Mucosa of descending colon (tissue), 3 donors: ENCODE results near the gene NFIB. TPM values are rescaled to one million over a fixed set of nuclear protein-coding genes. Genes with fewer than 3 reads are reported as not detected.
A peak's percentile ranks its signal among the peaks of the same experiment; 100 is the strongest.

Experiments used
- ATAC-seq: fragments of 200-7000 bp; cut with Tn5 transposase; one replicate; pipeline ENCODE4 v1.9.1; 2020; ENCODE audit warnings: mild to moderate bottlenecking, moderate library complexity
- DNase-seq, 3 donors: peaks; one replicate each; pipeline ENCODE4 v3.0.0-alpha.2; 2020
- H3K36me3 ChIP-seq: fragments of 200-600 bp; one replicate; pipeline ENCODE4 v1.8.0; 2021; ENCODE audit warnings: low read depth, mild to moderate bottlenecking
- H3K4me1 ChIP-seq: fragments of 200-600 bp; one replicate; pipeline ENCODE4 v1.8.0; 2021; ENCODE audit warnings: low read depth, mild to moderate bottlenecking
- H3K4me3 ChIP-seq: fragments of 200-600 bp; one replicate; pipeline ENCODE4 v1.8.0; 2021; ENCODE audit warnings: mild to moderate bottlenecking
- H3K9me3 ChIP-seq: fragments of 200-600 bp; one replicate; pipeline ENCODE4 v1.8.0; 2021; ENCODE audit warnings: mild to moderate bottlenecking
- CTCF ChIP-seq: fragments of 200-600 bp; IDR thresholded peaks from one replicate; pipeline ENCODE4 v1.8.0; 2022; ENCODE audit warnings: antibody characterized with exemption, mild to moderate bottlenecking
- intact Hi-C, 2 donors: fragments of 100-400 bp; cut with DNase I in 1 of 2; cut with micrococcal nuclease in 1 of 2; formaldehyde crosslinking; loops; one replicate each; pipeline versions ENCODE4 v1.11.0 to v1.11.1; 2022; cut with DNase I, micrococcal nuclease
- total RNA-seq, 3 donors: library from RNA; stranded (reverse); fragmentation: NEBNext Ultra II Directional in 2 of 3; extraction: Animal tissue kit (Norgen Biotek cat#: 25700) in 2 of 3; gene quantifications; one replicate each; pipeline versions ENCODE4 v1.2.1 to v1.2.4, GENCODE V29; 2021 to 2023
- donor health status: DM: no; HTN: no; CAD: no; lungs with moderate emphysema.
- donor health status: DM: no; HTN: no; CAD: no.
- donor health status: DM: no; HTN: yes; CAD: no.

Gene NFIB
- total RNA-seq, 3 donors from 2014 or later: 59.7 to 85.5 (median 62.6) TPM

GRCh38 chr9:14222149-14222835 is 91.6 kb downstream of the NFIB start:
- no peaks in the 10 kb centered on the region for H3K9me3 ChIP-seq
- no peaks in the 10 kb centered on the region for H3K36me3 ChIP-seq
- TF ChIP-seq CTCF: no peak
- ATAC-seq (no peak), DNase-seq (no peak)
- no peaks in the 10 kb centered on the region for H3K4me1 ChIP-seq
- intact Hi-C loops: no loop called here
- no peak overlapping the region for H3K4me3 ChIP-seq

DNA sequence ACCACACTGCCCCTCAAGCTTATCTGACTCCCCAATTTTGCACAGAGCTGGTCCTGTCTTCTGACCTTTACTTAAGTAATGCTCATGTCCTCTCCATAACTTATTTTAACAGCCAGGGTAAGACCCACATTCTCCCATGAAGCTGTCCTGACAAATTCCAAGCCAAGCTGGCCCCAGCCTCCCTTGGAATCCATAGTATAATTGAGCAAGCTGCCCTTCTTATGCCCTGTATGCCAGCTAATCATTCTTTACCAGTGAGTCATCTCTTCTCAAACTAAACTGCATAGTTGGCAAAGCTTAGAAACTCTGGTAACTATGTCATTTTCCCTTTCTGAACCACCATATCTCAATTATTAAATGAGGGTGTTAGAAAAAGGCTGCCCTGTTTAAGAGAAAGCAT is 92.4 kb downstream of the NFIB start:
- Histone ChIP-seq H3K36me3 (no peaks in the 10 kb centered on the region), H3K4me3 (no peak overlapping the region), H3K4me1 (no peaks in the 10 kb centered on the region), H3K9me3 (no peaks in the 10 kb centered on the region)
- intact Hi-C loops: no loop called here
- no peak for TF ChIP-seq CTCF
- no peak for DNase-seq
- ATAC-seq: peak; percentile 60

GRCh38 chr9:14221119-14221518 is 92.8 kb downstream of the NFIB start:
- Histone ChIP-seq H3K4me1 (no peaks in the 10 kb centered on the region), H3K9me3 (no peaks in the 10 kb centered on the region), H3K4me3 (no peak overlapping the region), H3K36me3 (no peaks in the 10 kb centered on the region)
- intact Hi-C loops: no loop called here
- TF ChIP-seq CTCF: no peak
- DNase-seq: no peak
- ATAC-seq: no peak

- Histone ChIP-seq H3K36me3 (no peaks in the 10 kb centered on the region), H3K4me3 (no peak overlapping the region), H3K4me1 (no peaks in the 10 kb centered on the region), H3K9me3 (no peaks in the 10 kb centered on the region)
- TF ChIP-seq CTCF: no peak
- DNase-seq (no peak), ATAC-seq (no peak)
- intact Hi-C loops: no loop called here
These were observed 93.7 kb downstream of the NFIB start for GRCh38 chr9:14220256-14220655.

DNA sequence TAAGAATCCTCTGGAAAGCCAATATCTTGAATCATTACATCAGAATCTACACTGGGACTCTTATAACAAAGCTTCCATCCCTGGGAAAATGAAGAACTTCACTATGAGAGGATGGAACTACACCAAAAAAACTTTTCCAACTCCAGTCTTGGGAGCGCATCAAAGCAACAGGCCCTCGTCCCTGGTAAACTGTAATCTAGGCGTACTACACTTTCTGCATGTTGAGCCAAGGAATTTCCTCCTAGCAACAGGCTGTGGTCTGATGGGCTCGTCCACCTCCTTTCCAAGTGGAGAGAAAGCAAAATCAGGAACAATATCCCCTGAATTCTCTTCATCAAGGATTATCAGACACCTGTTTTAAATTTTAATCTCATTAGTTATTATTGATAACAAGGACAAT is 94.1 kb downstream of the NFIB start:
- no peaks in the 10 kb centered on the region for H3K4me1 ChIP-seq
- DNase-seq: no peak
- intact Hi-C loops: no loop called here
- H3K9me3 ChIP-seq: no peaks in the 10 kb centered on the region
- H3K36me3 ChIP-seq: no peaks in the 10 kb centered on the region
- no peak overlapping the region for H3K4me3 ChIP-seq
- no peak for TF ChIP-seq CTCF
- no peak for ATAC-seq

GRCh38 chr9:14218253-14218652 is 95.7 kb downstream of the NFIB start:
- no peak for ATAC-seq
- Histone ChIP-seq H3K36me3 (no peaks in the 10 kb centered on the region), H3K9me3 (no peaks in the 10 kb centered on the region), H3K4me1 (peaks cover 9% of the 10 kb centered on the region), H3K4me3 (no peak overlapping the region)
- no peak for TF ChIP-seq CTCF
- DNase-seq: no peak
- intact Hi-C loops: no loop called here
